GM21529 (cell line): ENCODE results near the gene DOLPP1.

Experiments
- ATAC-seq: cut with Tn5 transposase; IDR thresholded peaks from one replicate; pipeline ENCODE4 v1.9.1; 2021; ENCODE audit not compliant: unreplicated experiment

The DOLPP1 gene

GRCh38 chr9:129136446-129137035 is 55.6 kb downstream of the DOLPP1 start:
- no peak for ATAC-seq

- no peak for ATAC-seq
Observed at GRCh38 chr9:129137292-129138143, 56.6 kb downstream of the DOLPP1 start.

- no peak for ATAC-seq
Observed at GRCh38 chr9:129138144-129138462, 57.2 kb downstream of the DOLPP1 start.

GRCh38 chr9:129138476-129139232 is 57.7 kb downstream of the DOLPP1 start:
- ATAC-seq: no peak

GRCh38 chr9:129139233-129139992 is 58.5 kb downstream of the DOLPP1 start:
- peak; percentile 31 for ATAC-seq

- peak; percentile 59 for ATAC-seq
Observed at GRCh38 chr9:129139993-129140396, 59.1 kb downstream of the DOLPP1 start.
